Body of pancreas (tissue), 4 donors: ENCODE measurements around the gene OGFR.
A peak's percentile ranks its signal among the peaks of the same experiment; 100 is the strongest.

Source experiments
- CTCF ChIP-seq, 7 experiments: fragments of 450-650 bp in 4 of 7; fragments of 200-600 bp in 3 of 7; sonication (generic) in 3 of 7; IDR thresholded peaks; one replicate each; pipeline ENCODE4 v1.5.1; 2016 to 2019; ENCODE audit warnings: antibody characterized with exemption in 7 of 7
- POLR2A ChIP-seq, 3 donors: fragments of 450-650 bp; IDR thresholded peaks; one replicate each; pipeline ENCODE4 v1.6.1; 2016; ENCODE audit warnings: antibody characterized with exemption in 3 of 3, mild to moderate bottlenecking in 2 of 3

DNA sequence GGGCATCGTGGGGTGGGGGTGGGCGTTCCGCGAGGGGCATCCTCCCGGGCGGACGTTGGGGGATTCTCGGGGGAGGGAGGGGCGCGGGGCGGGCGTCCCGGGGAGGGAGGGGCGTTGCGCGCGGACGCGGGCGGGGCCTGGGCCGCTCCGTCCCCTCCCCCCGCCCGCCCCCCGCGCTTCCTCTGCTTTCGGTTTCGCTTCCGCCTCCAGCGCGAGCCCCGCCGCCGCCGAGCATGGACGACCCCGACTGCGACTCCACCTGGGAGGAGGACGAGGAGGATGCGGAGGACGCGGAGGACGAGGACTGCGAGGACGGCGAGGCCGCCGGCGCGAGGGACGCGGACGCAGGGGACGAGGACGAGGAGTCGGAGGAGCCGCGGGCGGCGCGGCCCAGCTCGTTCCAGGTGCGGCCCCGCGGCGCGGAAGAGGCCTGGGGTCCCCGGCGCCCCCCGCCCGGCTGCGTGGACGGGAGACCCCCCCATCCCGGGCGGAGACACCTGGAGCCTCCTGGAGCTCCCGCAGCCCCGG lies at the start of gene OGFR:
- no peak for TF ChIP-seq CTCF (IDR thresholded peaks at IDR 0.05)
- peak in 1 of 3 donors; percentile 46 for TF ChIP-seq POLR2A (IDR thresholded peaks at IDR 0.05)
